IPS-NIHi11 (cell line): Measurements from ENCODE around the gene KRTAP4-5.
"Not testable (repeated sequence)": the region's sequence is repeated elsewhere in the genome, so short reads cannot be mapped to it uniquely, and the experiment has no call there.

Source experiments
- DNase-seq: peaks from one replicate; pipeline ENCODE4 v3.0.0; 2012; ENCODE audit warnings: mixed read lengths, low spot score

The KRTAP4-5 gene

GRCh38 chr17:41147531-41148204 lies 2.0 kb downstream of the KRTAP4-5 start:
- no peak for DNase-seq

GRCh38 chr17:41145261-41145660 lies 4.4 kb downstream of the KRTAP4-5 start:
- no peak for DNase-seq

- no peak for DNase-seq
Measured at GRCh38 chr17:41144846-41145245, 4.8 kb downstream of the KRTAP4-5 start.

- no peak for DNase-seq
Measured at GRCh38 chr17:41141361-41141760, 8.3 kb downstream of the KRTAP4-5 start.

GRCh38 chr17:41140360-41141131 lies 9.1 kb downstream of the KRTAP4-5 start, which contains the start of gene KRTAP4-6:
Gene KRTAP4-6, minus strand, starts transcription at chr17:41140544. Its CDS starts 57 bp downstream, at chr17:41140487.
- DNase-seq = no peak

- DNase-seq = not testable (repeated sequence)
Measured at GRCh38 chr17:41139865-41140264, 9.8 kb downstream of the KRTAP4-5 start.

GRCh38 chr17:41133880-41134735 lies 15.5 kb downstream of the KRTAP4-5 start:
- no peak for DNase-seq

GRCh38 chr17:41131979-41132378 lies 17.6 kb downstream of the KRTAP4-5 start:
- DNase-seq = no peak

- DNase-seq = no peak
Measured at GRCh38 chr17:41127371-41127770, 22.3 kb downstream of the KRTAP4-5 start.

GRCh38 chr17:41126412-41126811 lies 23.2 kb downstream of the KRTAP4-5 start:
- no peak for DNase-seq

GRCh38 chr17:41125064-41125463 lies 24.6 kb downstream of the KRTAP4-5 start:
- DNase-seq = no peak

GRCh38 chr17:41123991-41124371 lies 25.6 kb downstream of the KRTAP4-5 start, which contains the start of gene KRTAP4-12:
Gene KRTAP4-12, minus strand, starts transcription at chr17:41124182. Its CDS starts 60 bp downstream, at chr17:41124122.
- DNase-seq = not testable (repeated sequence)

- not testable (repeated sequence) for DNase-seq
Measured at GRCh38 chr17:41123292-41123990, 26.2 kb downstream of the KRTAP4-5 start.

- no peak for DNase-seq
Measured at GRCh38 chr17:41121742-41122141, 27.9 kb downstream of the KRTAP4-5 start.

- not testable (repeated sequence) for DNase-seq
Measured at GRCh38 chr17:41119696-41120690, 29.6 kb downstream of the KRTAP4-5 start.

- no peak for DNase-seq
Measured at GRCh38 chr17:41118721-41119120, 30.9 kb downstream of the KRTAP4-5 start.

GRCh38 chr17:41117846-41118386 lies 31.7 kb downstream of the KRTAP4-5 start, which contains the start of gene KRTAP4-11:
Gene KRTAP4-11, minus strand, starts transcription at chr17:41118373. Its CDS starts 58 bp downstream, at chr17:41118315.
- not testable (repeated sequence) for DNase-seq

GRCh38 chr17:41116297-41116696 lies 33.3 kb downstream of the KRTAP4-5 start:
- no peak for DNase-seq

GRCh38 chr17:41111151-41111885 lies 38.3 kb downstream of the KRTAP4-5 start:
- no peak for DNase-seq
